GM19239 (cell line): ENCODE results near the gene ALOX12B.
"Not testable (repeated sequence)": the region's sequence is repeated elsewhere in the genome, so short reads cannot be mapped to it uniquely, and the experiment has no call there.

Source experiments
- DNase-seq: peaks from one replicate; pipeline ENCODE4 v3.0.0; 2011; ENCODE audit warnings: low spot score; ENCODE audit not compliant: insufficient read length
- FAIRE-seq: peaks from 2 replicates; lab custom pipeline; 2011; peaks lifted over from hg19 to GRCh38; lab: Jason Lieb, UNC

The ALOX12B gene

GRCh38 chr17:8091033-8091687 is 3.6 kb upstream of the ALOX12B start:
- peak; percentile 52 for DNase-seq
- FAIRE-seq: no peak

GRCh38 chr17:8089728-8090127 is 2.2 kb upstream of the ALOX12B start:
- DNase-seq: no peak
- FAIRE-seq: no peak

- DNase-seq (no peak), FAIRE-seq (no peak)
Measured at GRCh38 chr17:8087952-8088230, 375 bp upstream of the ALOX12B start.

GRCh38 chr17:8084250-8084649 is 3.3 kb downstream of the ALOX12B start:
- DNase-seq (no peak), FAIRE-seq (no peak)

- no peak for DNase-seq
- FAIRE-seq: no peak
Measured at GRCh38 chr17:8082292-8082691, 5.2 kb downstream of the ALOX12B start.

GRCh38 chr17:8081876-8082275 is 5.6 kb downstream of the ALOX12B start:
- no peak for FAIRE-seq

GRCh38 chr17:8080799-8081219 is 6.7 kb downstream of the ALOX12B start:
- DNase-seq (no peak), FAIRE-seq (no peak)

More at GRCh38 chr17:8081876-8082275, 5.6 kb downstream of the ALOX12B start:
- DNase-seq: no peak

GRCh38 chr17:8080208-8080798 is 7.2 kb downstream of the ALOX12B start:
- FAIRE-seq: no peak

GRCh38 chr17:8079291-8080207 is 8.0 kb downstream of the ALOX12B start:
- FAIRE-seq (peak; percentile 71), DNase-seq (peak; percentile 95)

More at GRCh38 chr17:8080208-8080798, 7.2 kb downstream of the ALOX12B start:
- DNase-seq: no peak

GRCh38 chr17:8077939-8078338 is 9.6 kb downstream of the ALOX12B start:
- FAIRE-seq, DNase-seq: not testable (repeated sequence)

GRCh38 chr17:8076502-8077266 is 10.8 kb downstream of the ALOX12B start:
- DNase-seq: no peak
- FAIRE-seq: no peak

GRCh38 chr17:8075574-8076342 is 11.8 kb downstream of the ALOX12B start:
- no peak for FAIRE-seq
- no peak for DNase-seq

GRCh38 chr17:8075081-8075480 is 12.4 kb downstream of the ALOX12B start:
- no peak for DNase-seq
- no peak for FAIRE-seq

- DNase-seq: no peak
- no peak for FAIRE-seq
Measured at GRCh38 chr17:8074554-8074953, 13.0 kb downstream of the ALOX12B start.

GRCh38 chr17:8073627-8074484 is 13.7 kb downstream of the ALOX12B start:
- DNase-seq (peak; percentile 86), FAIRE-seq (peak; percentile 91)

GRCh38 chr17:8072729-8073461 is 14.6 kb downstream of the ALOX12B start:
- no peak for FAIRE-seq

GRCh38 chr17:8072341-8072728 is 15.2 kb downstream of the ALOX12B start:
- DNase-seq (no peak), FAIRE-seq (no peak)

More at GRCh38 chr17:8072729-8073461, 14.6 kb downstream of the ALOX12B start:
- no peak for DNase-seq

- FAIRE-seq: no peak
Measured at GRCh38 chr17:8071496-8071895, 16.0 kb downstream of the ALOX12B start.

More at GRCh38 chr17:8071496-8071895, 16.0 kb downstream of the ALOX12B start:
- no peak for DNase-seq
